GM12878 (cell line): ENCODE results near the gene RAD51B. TPM values are rescaled to one million over a fixed set of nuclear protein-coding genes. Genes with fewer than 3 reads are reported as not detected.
A peak's percentile ranks its signal among the peaks of the same experiment; 100 is the strongest.
"Not testable (repeated sequence)": the region's sequence is repeated elsewhere in the genome, so short reads cannot be mapped to it uniquely, and the experiment has no call there.

Experiments
- ATAC-seq: fragments of 200-7000 bp; cut with Tn5 transposase; 3 replicates; pipeline ENCODE4 v1.9.1; 2020; ENCODE audit warnings: mild to moderate bottlenecking, moderate library complexity
- BruUV-seq: library from RNA; stranded (reverse); fragments of 400-500 nt; replicated peaks from 2 replicates; lab custom pipeline; 2021; lab: Mats Ljungman, UMichigan
- CTCF ChIA-PET: fragments of 300-600 bp; sonication (Branson Sonifier 250); formaldehyde crosslinking; extraction: SDS; loops from one replicate; lab custom pipeline; 2021; ENCODE audit warnings: inconsistent platforms; lab: Yijun Ruan, JAX
- POLR2A ChIA-PET: fragments of 350-600 bp; formaldehyde crosslinking; extraction: SDS; loops from one replicate; lab custom pipeline; 2021; ENCODE audit warnings: inconsistent platforms; lab: Charles Lee
- RAD21 ChIA-PET: fragments of 300-600 bp; sonication (Branson Sonifier 250); formaldehyde crosslinking; loops from one replicate; lab custom pipeline; 2023; ENCODE audit warnings: antibody characterized with exemption; ENCODE audit not compliant: unreplicated experiment; lab: Charles Lee
- SMC1A ChIA-PET: fragments of 300-600 bp; sonication (Branson Sonifier 250); formaldehyde crosslinking; loops from one replicate; lab custom pipeline; 2023; ENCODE audit not compliant: unreplicated experiment, uncharacterized antibody; lab: Charles Lee
- DNase-seq: peaks from one replicate; pipeline ENCODE4 v3.0.0-alpha.2; 2011; ENCODE audit warnings: low read depth, low spot score
- FAIRE-seq: peaks from 3 replicates; lab custom pipeline; 2011; peaks lifted over from hg19 to GRCh38; lab: Jason Lieb, UNC
- H2AFZ ChIP-seq: 2 replicates; pipeline ENCODE4 v1.6.0; 2011; ENCODE audit warnings: low read depth, low read length, control low read depth; ENCODE audit not compliant: control insufficient read depth
- H3K27ac ChIP-seq: 2 replicates; pipeline ENCODE4 v1.5.1; 2011; ENCODE audit warnings: control low read depth; ENCODE audit not compliant: control insufficient read depth, insufficient read depth
- H3K27me3 ChIP-seq, 2 experiments: replicated peaks in 1 of 2; 2 replicates each; pipeline versions ENCODE4 v1.6.0 to v1.6.1; 2011; ENCODE audit warnings: low read length in 1 of 2; ENCODE audit not compliant: control insufficient read depth in 2 of 2, insufficient read depth in 2 of 2
- H3K36me3 ChIP-seq, 2 experiments: 2 replicates each; pipeline ENCODE4 v1.5.1; 2011; ENCODE audit warnings: low read length in 1 of 2; ENCODE audit not compliant: control insufficient read depth in 2 of 2, insufficient read depth in 2 of 2
- H3K4me1 ChIP-seq: 2 replicates; pipeline ENCODE4 v1.6.1; 2011; ENCODE audit warnings: mild to moderate bottlenecking, low read length, moderate library complexity, mixed read lengths; ENCODE audit not compliant: control insufficient read depth, insufficient read depth
- H3K4me2 ChIP-seq: 2 replicates; pipeline ENCODE4 v1.6.0; 2011; ENCODE audit warnings: control low read depth; ENCODE audit not compliant: control insufficient read depth, insufficient read depth
- H3K4me3 ChIP-seq: fragments of 200-600 bp; sonication (generic); 2 replicates; pipeline ENCODE4 v1.5.1; 2016
- H3K79me2 ChIP-seq: 2 replicates; pipeline ENCODE4 v1.6.0; 2011; ENCODE audit warnings: low read length; ENCODE audit not compliant: control insufficient read depth, insufficient read depth
- H3K9ac ChIP-seq: 2 replicates; pipeline ENCODE4 v1.8.0; 2011; ENCODE audit warnings: low read length, control low read depth, mixed read lengths; ENCODE audit not compliant: control insufficient read depth, insufficient read depth
- H3K9me3 ChIP-seq: replicated peaks from 3 replicates; pipeline ENCODE4 v1.5.1; 2011; ENCODE audit warnings: mild to moderate bottlenecking, low read length; ENCODE audit not compliant: control insufficient read depth, insufficient read depth
- H4K20me1 ChIP-seq: 2 replicates; pipeline ENCODE4 v1.6.0; 2011; ENCODE audit not compliant: control insufficient read depth, insufficient read depth
- SIX5 ChIP-seq: IDR thresholded peaks from 2 replicates; pipeline ENCODE4 v1.6.1; 2011; ENCODE audit warnings: mild to moderate bottlenecking, low read depth, low read length, moderate library complexity; ENCODE audit not compliant: severe bottlenecking
- WGBS: methylation state at CpG from one replicate; pipeline ENCODE4 v1.1.6; 2016; ENCODE audit warnings: low lambda C conversion rate; ENCODE audit not compliant: insufficient replicate concordance, insufficient coverage; ENCODE audit errors: missing lambda C conversion rate; 5-methylcytosine and 5-hydroxymethylcytosine counted together
- in situ Hi-C: fragments of 300-500 bp; cut with MboI; formaldehyde crosslinking; loops from 9 replicates; pipeline ENCODE4 v1.14.3; 2018; ENCODE audit warnings: mixed read lengths
- intact Hi-C: fragments of 100-400 bp; cut with micrococcal nuclease; formaldehyde crosslinking; loops from one replicate; pipeline ENCODE4 v1.14.2; 2022; ENCODE audit not compliant: unreplicated experiment
- polyA plus RNA-seq, 11 experiments: library from polyadenylated mRNA; depleted of rRNA in 4 of 11; unstranded in 6 of 11; stranded (reverse) in 5 of 11; fragments of >200 nt; fragmentation: Nextera tagmentation in 4 of 11; fragmentation: Illumina TruSeq in 1 of 11; extraction: Ambion mirVana in 4 of 11; extraction: Trizol in 1 of 11; gene quantifications; 1 replicate in 1 of 11; 2 replicates in 10 of 11; pipeline versions ENCODE4 v1.2.1 to v1.2.3, GENCODE V29; 2011 to 2016; ENCODE audit warnings: inconsistent platforms in 2 of 11, missing spikeins in 2 of 11, low read depth in 1 of 11
- total RNA-seq, 4 experiments: library from RNA; depleted of rRNA in 3 of 4; stranded (reverse); fragments of >200 nt in 3 of 4; fragmentation: Illumina TruSeq in 1 of 4; extraction: Trizol in 1 of 4; gene quantifications; 2 replicates each; pipeline versions ENCODE4 v1.2.1 to v1.2.3, GENCODE V29; 2013 to 2021
- TF ChIP-seq, protein P1 (sequence below): IDR thresholded peaks from 2 replicates; pipeline ENCODE4 v1.6.1; 2011; ENCODE audit warnings: borderline replicate concordance, low read depth, mild to moderate bottlenecking, moderate library complexity, low read length; ENCODE audit not compliant: insufficient read depth, poor library complexity, severe bottlenecking

RAD51B gene
- total and polyA plus RNA-seq, 10 of the 15 experiments (the other 5 are each of a cell fraction or from before 2014, with no cell fraction given) = 9.8 to 26.8 (median 21.3) TPM

DNA sequence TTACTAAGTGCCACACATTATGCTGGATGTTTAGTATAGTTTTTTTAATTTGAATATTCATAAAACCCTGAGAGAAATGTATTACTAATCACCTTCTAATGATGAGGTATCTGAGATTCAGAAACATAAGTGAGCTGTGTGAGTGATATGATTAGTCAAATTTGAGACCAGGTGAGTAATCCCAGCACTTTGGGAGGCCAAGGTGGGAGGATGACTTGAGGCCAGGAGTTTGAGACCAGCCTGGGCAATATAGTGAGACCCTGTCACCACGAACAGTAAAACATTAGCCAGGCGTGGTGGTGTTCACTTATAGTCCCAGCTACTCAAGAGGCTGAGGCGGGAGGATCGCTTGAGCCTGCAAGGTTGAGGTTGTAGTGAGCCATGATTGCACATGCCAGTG, 438.4 kb downstream of the RAD51B start:
- no peaks in the 10 kb centered on the region for H4K20me1 ChIP-seq
- TF ChIP-seq, protein P1, sequence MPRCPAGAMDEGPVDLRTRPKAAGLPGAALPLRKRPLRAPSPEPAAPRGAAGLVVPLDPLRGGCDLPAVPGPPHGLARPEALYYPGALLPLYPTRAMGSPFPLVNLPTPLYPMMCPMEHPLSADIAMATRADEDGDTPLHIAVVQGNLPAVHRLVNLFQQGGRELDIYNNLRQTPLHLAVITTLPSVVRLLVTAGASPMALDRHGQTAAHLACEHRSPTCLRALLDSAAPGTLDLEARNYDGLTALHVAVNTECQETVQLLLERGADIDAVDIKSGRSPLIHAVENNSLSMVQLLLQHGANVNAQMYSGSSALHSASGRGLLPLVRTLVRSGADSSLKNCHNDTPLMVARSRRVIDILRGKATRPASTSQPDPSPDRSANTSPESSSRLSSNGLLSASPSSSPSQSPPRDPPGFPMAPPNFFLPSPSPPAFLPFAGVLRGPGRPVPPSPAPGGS = peak; percentile 55
- no peak for TF ChIP-seq SIX5
- TF ChIP-seq, all 136 proteins: peak for 1
- ChIA-PET CTCF (interaction anchor here (0.6 kb wide), 1 partner anchor 324 kb away, joined by 3 read pairs; no protein-coding TSS in a partner anchor), POLR2A (interaction anchor here (1.7 kb wide), 1 partner anchor 9 kb away, joined by 4 read pairs; no protein-coding TSS in a partner anchor), SMC1A (interaction anchor here (1.1 to 4.1 kb wide), 4 partner anchors 7 to 109 kb away, joined by 3 to 34 read pairs (median 4); no protein-coding TSS in a partner anchor), RAD21 (interaction anchor here (0.8 to 3.5 kb wide), 2 partner anchors 11 to 50 kb away, joined by 3 to 26 read pairs; no protein-coding TSS in a partner anchor)
- peaks cover 28% of the 10 kb centered on the region for H3K4me1 ChIP-seq
- no peaks in the 10 kb centered on the region for H3K36me3 ChIP-seq
- no peak overlapping the region for H3K4me2 ChIP-seq
- no peak overlapping the region for H2AFZ ChIP-seq
- FAIRE-seq (no peak), DNase-seq (no peak), ATAC-seq (no peak)
- H3K9me3 ChIP-seq = no peaks in the 10 kb centered on the region; the same call in 2 of the 3 replicates
- H3K79me2 ChIP-seq = no peaks in the 10 kb centered on the region
- intact Hi-C loops = no loop called here
- no peak overlapping the region for H3K4me3 ChIP-seq
- H3K27me3 ChIP-seq = no peaks in the 10 kb centered on the region
- WGBS = 84% methylated on average over 4 of the region's 4 CpGs
- in situ Hi-C loops = loop anchor here (10.0 kb wide), 1 partner anchor 427 kb away; no protein-coding TSS in a partner anchor
- no peak overlapping the region for H3K27ac ChIP-seq
- BruUV-seq = no TSS peak
- no peak overlapping the region for H3K9ac ChIP-seq

DNA sequence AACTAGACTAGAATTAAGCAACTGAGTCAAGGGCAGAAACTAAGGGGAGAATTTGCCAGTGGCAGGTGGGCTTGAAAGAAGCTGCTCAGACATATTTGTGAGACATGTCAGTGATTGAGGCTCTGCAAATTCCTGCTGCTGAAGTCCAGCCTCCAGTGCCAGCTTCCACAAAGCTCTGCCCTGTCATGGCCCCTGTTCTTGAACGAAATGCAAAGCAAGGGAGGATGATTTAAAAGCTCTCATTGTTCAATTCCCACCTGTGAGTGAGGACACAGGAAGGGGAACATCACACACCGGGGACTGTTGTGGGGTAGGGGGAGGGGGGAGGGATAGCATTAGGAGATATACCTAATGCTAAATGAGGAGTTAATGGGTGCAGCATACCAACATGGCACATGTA, 439.4 kb downstream of the RAD51B start:
- ATAC-seq, BruUV-seq, H3K27ac ChIP-seq, H3K9ac ChIP-seq, H2AFZ ChIP-seq, FAIRE-seq, intact Hi-C loops, H3K36me3 ChIP-seq, DNase-seq, H3K4me3 ChIP-seq, H3K4me2 ChIP-seq, H3K9me3 ChIP-seq, H3K27me3 ChIP-seq, H4K20me1 ChIP-seq, H3K79me2 ChIP-seq: not testable (repeated sequence)
- WGBS = 44% methylated on average over 1 of the region's 2 CpGs
- in situ Hi-C loops = loop anchor here (10.0 kb wide), 1 partner anchor 426 kb away; no protein-coding TSS in a partner anchor
- ChIA-PET SMC1A (interaction anchor here (0.6 to 4.1 kb wide), 19 partner anchors 8 to 564 kb away, joined by 3 to 39 read pairs (median 3); partner anchors contain the start of gene ZFYVE26), RAD21 (interaction anchor here (0.6 to 3.5 kb wide), 16 partner anchors 9 to 561 kb away, joined by 3 to 38 read pairs (median 5); partner anchors contain the start of gene ZFP36L1), POLR2A (interaction anchor here (0.8 to 1.5 kb wide), 4 partner anchors 8 to 12 kb away, joined by 3 to 6 read pairs (median 4); no protein-coding TSS in a partner anchor), CTCF (interaction anchor here (1.1 to 2.7 kb wide), 7 partner anchors 9 to 585 kb away, joined by 3 to 31 read pairs (median 4); no protein-coding TSS in a partner anchor)
- peaks cover 37% of the 10 kb centered on the region for H3K4me1 ChIP-seq
